Measurements from ENCODE around the gene GKAP1.
"Not testable (repeated sequence)": the region's sequence is repeated elsewhere in the genome, so short reads cannot be mapped to it uniquely, and the experiment has no call there.

The GKAP1 gene

DNA sequence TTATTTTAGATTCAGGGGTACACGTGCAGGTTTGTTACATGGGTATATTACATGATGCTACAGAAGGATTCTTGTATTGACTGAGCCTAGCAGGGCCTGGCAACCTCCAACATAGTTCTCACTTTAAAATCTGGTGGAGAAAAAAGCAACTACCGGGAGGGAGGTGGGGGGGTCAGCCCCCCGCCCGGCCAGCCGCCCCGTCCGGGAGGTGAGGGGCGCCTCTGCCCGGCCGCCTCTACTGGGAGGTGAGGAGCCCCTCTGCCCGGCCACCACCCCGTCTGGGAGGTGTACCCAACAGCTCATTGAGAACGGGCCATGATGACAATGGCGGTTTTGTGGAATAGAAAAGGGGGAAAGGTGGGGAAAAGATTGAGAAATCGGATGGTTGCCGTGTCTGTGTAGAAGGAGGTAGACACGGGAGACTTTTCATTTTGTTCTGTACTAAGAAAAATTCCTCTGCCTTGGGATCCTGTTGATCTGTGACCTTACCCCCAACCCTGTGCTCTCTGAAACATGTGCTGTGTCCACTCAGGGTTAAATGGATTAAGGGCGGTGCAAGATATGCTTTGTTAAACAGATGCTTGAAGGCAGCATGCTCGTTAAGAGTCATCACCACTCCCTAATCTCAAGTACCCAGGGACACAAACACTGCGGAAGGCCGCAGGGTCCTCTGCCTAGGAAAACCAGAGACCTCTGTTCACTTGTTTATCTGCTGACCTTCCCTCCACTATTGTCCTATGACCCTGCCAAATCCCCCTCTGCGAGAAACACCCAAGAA is 88.8 kb downstream of the GKAP1 start:
- DNase-seq (ENCODE audit: low read depth) = not testable (repeated sequence)

DNA sequence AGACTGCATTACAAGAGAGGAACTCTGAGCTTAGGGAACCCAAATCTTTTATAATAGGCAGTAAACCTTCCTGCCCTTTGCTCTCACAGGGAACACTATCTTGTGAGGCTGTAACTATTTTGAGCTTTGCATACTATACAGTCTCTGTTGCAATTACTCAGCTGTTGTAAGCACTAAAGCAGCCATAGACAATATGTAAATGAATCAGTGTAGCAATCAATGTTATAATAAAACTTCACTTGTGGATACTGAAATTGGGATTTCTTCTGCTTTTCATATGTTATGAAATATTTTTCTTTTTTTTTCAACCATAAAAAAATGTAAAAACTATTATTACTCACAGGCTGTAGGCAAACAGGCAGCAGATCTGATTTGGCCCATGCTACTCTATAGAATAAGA is 93.1 kb downstream of the GKAP1 start:
- DNase-seq (ENCODE audit: low read depth) = no peak

DNA sequence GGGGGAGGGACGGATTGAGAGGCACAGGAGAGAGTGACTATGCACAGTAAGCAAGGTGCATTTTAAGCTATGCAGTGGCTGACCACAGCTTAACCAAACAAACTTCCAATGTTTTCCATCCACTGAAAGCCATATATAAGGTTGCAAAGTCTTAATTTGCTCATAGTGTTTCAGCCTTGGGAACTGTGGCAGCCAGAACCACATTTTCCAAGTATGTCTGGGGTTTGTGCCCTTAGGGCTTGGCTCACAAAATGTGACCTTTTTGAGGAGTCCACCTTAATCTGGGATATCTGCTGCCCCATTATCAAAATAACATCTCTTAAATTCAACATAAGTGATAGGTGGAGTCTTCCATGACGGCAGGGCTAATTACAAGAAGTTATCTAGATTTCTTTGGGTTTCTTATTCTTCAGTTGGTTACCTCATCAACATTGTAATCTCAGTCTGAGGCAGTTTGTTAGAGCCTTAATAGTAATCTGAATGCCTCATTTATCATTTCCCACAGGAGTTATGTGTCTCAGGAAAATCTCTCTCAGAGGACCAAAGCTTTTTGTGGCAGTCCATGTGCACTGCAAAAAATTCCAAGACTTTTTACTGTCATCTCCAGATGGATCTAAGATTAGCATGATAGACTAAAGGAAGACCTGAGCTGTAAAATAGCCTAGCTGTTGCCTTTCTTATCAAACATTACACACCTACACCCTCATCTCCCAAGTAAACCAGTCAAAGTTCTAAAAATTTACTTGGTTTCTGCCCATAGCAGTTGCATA is 94.7 kb downstream of the GKAP1 start:
- no peak for DNase-seq (ENCODE audit: low read depth)

GRCh38 chr9:83721509-83721908 is 96.1 kb downstream of the GKAP1 start:
- no peak for DNase-seq (ENCODE audit: low read depth)

GRCh38 chr9:83715794-83716193 is 101.8 kb downstream of the GKAP1 start:
- DNase-seq (ENCODE audit: low read depth) = no peak

- no peak for DNase-seq (ENCODE audit: low read depth)
Measured at GRCh38 chr9:83715221-83715620, 102.3 kb downstream of the GKAP1 start.

- no peak for DNase-seq (ENCODE audit: low read depth)
Measured at GRCh38 chr9:83714329-83714728, 103.2 kb downstream of the GKAP1 start.

- peak; percentile 41 for DNase-seq (ENCODE audit: low read depth)
Measured at GRCh38 chr9:83708515-83709158, 108.9 kb downstream of the GKAP1 start.

GRCh38 chr9:83707768-83708514 is 109.6 kb downstream of the GKAP1 start, which contains the start of gene UBQLN1:
TSS of gene UBQLN1 (minus strand) at chr9:83707958. CDS start at chr9:83707679, 279 bp downstream.
- DNase-seq (ENCODE audit: low read depth) = peak; percentile 82

DNA sequence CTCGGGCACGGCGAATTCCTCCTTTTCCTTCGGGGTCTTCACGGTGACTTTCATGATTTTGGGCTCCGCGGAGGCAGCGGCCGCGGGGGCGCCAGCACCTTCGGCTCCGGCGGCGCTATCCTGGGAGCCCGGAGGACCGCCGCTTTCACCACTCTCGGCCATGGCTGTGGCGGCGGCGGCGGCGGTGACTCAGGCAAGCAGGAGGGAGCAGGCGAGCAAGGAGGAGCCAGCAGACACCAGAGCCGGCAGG is 110.1 kb downstream of the GKAP1 start:
- no peak for DNase-seq (ENCODE audit: low read depth)

GRCh38 chr9:83706676-83707517 is 110.7 kb downstream of the GKAP1 start:
- peak; percentile 25 for DNase-seq (ENCODE audit: low read depth)

DNA sequence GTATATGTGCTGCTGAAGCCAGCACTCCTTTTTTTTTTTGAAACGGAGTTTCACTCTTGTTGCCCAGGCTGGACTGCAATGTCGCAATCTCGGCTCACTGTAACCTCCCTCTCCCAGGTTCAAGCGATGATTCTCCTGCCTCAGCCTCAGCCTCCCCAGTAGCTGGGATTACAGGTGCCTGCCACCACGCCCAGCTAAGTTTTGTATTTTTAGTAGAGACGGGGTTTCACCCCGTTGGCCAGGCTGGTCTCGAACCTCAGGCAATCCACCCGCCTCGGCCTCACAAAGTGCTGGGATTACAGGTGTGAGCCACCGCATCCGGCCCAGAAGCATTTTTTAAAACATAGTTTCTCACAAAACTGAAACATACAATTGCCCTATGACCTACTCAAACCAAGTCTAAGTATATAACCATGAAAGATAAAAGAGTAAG is 112.3 kb downstream of the GKAP1 start:
- DNase-seq (ENCODE audit: low read depth) = not testable (repeated sequence)

- DNase-seq (ENCODE audit: low read depth) = no peak
Measured at GRCh38 chr9:83701769-83702168, 115.8 kb downstream of the GKAP1 start.

DNA sequence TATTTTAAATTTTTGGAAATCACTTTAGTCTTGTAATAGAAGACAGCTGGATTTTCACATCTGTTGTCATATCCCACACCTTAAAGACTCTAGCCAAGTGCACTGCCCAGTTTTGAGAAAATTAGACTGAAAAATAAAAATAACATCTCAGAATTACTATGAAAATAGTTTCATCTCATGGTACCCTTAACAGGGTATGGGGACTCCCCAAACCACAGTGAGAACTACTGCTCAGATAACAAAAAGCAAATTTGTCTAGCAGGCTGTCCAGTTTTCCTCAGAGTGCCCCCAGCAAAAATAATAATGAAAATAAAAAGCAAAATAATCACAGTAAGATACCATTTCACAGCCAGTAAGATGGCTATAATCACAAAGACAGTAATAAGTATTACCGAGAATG is 116.3 kb downstream of the GKAP1 start:
- DNase-seq (ENCODE audit: low read depth) = no peak

GRCh38 chr9:83699615-83700014 is 118.0 kb downstream of the GKAP1 start:
- no peak for DNase-seq (ENCODE audit: low read depth)

GRCh38 chr9:83698976-83699585 is 118.5 kb downstream of the GKAP1 start:
- DNase-seq (ENCODE audit: low read depth) = no peak

DNA sequence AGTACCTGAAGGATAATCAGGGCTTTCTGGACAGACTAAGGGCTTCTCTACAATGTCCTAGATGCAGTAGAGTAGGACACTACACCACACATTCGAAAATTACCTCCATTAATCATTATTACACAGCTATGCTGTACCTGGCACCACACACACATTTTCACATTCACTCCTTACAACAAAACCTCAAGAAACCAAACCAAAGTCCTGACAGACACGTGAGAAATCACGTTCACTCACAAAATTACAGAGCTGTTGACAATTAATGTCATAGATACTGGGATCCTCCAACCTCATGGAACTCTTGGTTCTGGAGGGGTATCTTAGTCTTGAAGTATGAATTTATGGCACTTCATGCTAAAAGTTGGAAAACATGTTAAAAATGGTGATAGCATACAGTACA is 126.1 kb downstream of the GKAP1 start:
- no peak for DNase-seq (ENCODE audit: low read depth)
